T-helper 22 cell (primary cell): ENCODE data around the gene TM6SF1.

Experiments
- DNase-seq: peaks from one replicate; pipeline ENCODE4 v3.0.0-alpha.2; 2020; ENCODE audit warnings: low read depth

Gene TM6SF1

DNA sequence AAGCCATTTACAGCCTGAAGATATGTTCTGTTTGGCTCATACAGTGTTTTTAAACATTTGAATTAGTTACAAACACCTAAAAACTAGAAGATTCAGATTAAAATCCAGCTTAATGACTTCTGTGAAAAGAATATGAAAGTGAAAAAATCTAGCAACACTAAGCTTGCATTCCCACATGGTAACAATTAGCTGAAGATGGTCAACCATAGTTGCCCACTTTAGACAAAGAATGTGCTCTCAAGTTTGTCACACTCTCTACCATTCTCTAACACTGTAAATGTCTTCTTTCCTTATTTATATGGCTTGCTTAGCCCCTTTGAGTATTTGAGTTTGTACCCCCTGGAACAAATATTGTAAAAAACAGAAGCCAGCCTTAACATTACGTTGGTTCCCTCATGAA is 67.4 kb downstream of the TM6SF1 start:
- no peak for DNase-seq

DNA sequence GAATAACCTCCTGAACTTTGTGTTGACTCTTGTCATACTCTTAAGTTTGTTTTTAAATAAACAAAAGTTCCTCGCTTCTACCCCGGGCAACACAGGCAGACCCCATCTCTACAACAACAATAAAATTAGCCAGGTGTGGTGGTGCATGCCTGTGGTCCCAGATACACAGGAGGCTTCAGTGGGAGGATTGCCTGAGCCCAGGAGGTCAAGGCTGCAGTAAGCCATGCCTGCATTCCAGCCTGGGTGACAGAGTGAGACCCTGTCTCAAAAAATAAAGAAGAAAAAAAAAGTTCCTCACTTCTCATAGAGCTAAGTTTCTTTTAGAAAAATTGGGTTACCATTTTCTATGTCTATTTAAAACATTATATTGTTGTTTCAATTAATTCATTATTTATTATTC is 70.9 kb downstream of the TM6SF1 start:
- DNase-seq: no peak

DNA sequence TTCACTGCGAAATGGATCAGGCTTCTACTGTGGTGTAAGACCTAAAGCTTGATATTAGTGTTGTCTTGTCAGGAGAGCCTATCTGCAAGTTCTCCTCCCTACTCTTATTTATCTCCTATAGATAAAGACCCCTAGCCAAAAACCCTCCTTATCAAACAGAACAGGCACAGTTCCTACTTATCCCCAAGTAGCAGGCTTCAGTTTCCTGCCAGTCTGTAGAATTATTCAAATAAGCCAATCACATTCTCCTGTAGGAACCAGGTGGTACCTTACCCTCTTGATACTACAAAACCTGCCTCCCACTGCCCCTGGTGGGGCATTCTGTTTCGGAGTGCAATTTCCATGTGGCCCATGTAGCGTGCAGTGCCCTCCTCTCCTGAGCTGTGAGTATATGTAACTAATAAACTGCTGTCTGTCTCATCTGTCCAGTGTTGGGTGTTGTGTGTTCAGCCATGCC is 71.5 kb downstream of the TM6SF1 start:
- DNase-seq: no peak

DNA sequence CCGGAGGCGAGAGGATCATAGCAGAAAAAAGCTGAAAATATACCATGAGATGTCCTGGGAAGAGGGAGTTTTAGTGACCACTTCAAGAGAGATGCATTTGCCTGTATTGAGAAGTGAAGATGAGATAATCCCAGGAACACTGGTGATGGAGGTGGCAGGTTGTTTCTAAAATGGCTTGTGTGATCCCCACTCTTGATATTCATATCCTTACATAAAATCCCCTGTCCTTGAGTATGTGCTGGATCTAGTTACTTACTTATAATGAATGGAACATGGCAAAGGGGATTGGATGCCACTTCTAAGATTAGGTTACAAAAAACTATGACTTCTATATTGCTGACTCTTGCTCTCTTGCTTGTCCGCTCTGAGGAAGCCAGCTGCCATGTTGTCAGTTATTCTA is 78.1 kb downstream of the TM6SF1 start:
- DNase-seq: no peak
